Mesenchymal stem cell (in vitro differentiated cells and primary cell): ENCODE measurements around the gene HNF1B.

Experiments used
- DNase-seq: peaks from one replicate; pipeline ENCODE4 v3.0.0-alpha.2; 2013
- H2AFZ ChIP-seq: one replicate; pipeline ENCODE4 v1.6.1; 2013; ENCODE audit warnings: low read depth, mild to moderate bottlenecking, control low read depth, inconsistent platforms, low read length, moderate library complexity
- H2AK5ac ChIP-seq: 2 replicates; pipeline ENCODE4 v1.6.1; 2013; ENCODE audit warnings: low read length, moderate library complexity, mild to moderate bottlenecking, inconsistent platforms; ENCODE audit not compliant: severe bottlenecking
- H2BK120ac ChIP-seq: one replicate; pipeline ENCODE4 v1.6.1; 2013; ENCODE audit warnings: low read depth, mild to moderate bottlenecking, inconsistent platforms, low read length, moderate library complexity
- H2BK12ac ChIP-seq, 2 experiments: one replicate each; pipeline ENCODE4 v1.6.1; 2013; ENCODE audit warnings: inconsistent platforms in 2 of 2, low read length in 2 of 2, mild to moderate bottlenecking in 2 of 2, moderate library complexity in 2 of 2, control low read depth in 1 of 2
- H2BK15ac ChIP-seq: one replicate; pipeline ENCODE4 v1.6.1; 2013; ENCODE audit warnings: mild to moderate bottlenecking, low read depth, inconsistent platforms; ENCODE audit not compliant: poor library complexity, severe bottlenecking
- H2BK5ac ChIP-seq: 2 replicates; pipeline ENCODE4 v1.6.1; 2013; ENCODE audit warnings: low read depth, mild to moderate bottlenecking, low read length, control low read depth, inconsistent platforms; ENCODE audit not compliant: poor library complexity, severe bottlenecking
- H3K14ac ChIP-seq, 2 experiments: one replicate each; pipeline ENCODE4 v1.6.1; 2013; ENCODE audit warnings: inconsistent platforms in 2 of 2, low read length in 2 of 2, control low read depth in 1 of 2, mild to moderate bottlenecking in 1 of 2, moderate library complexity in 1 of 2
- H3K18ac ChIP-seq, 2 experiments: one replicate each; pipeline ENCODE4 v1.6.1; 2013; ENCODE audit warnings: inconsistent platforms in 2 of 2, low read length in 2 of 2, control low read depth in 1 of 2, low read depth in 1 of 2, mild to moderate bottlenecking in 1 of 2
- H3K23ac ChIP-seq, 2 experiments: one replicate each; pipeline ENCODE4 v1.6.1; 2013; ENCODE audit warnings: inconsistent platforms in 2 of 2, low read length in 2 of 2, mild to moderate bottlenecking in 2 of 2, moderate library complexity in 2 of 2, control low read depth in 1 of 2
- H3K27ac ChIP-seq: 2 replicates; pipeline ENCODE4 v1.5.1; 2013; ENCODE audit warnings: mild to moderate bottlenecking, moderate library complexity, low read length, control low read depth, inconsistent platforms; ENCODE audit not compliant: poor library complexity, severe bottlenecking
- H3K27me3 ChIP-seq, 2 experiments: 2 replicates each; pipeline versions ENCODE4 v1.6.1 to v1.7.0; 2013; ENCODE audit warnings: low read length in 2 of 2, mild to moderate bottlenecking in 2 of 2, moderate library complexity in 2 of 2, control low read depth in 1 of 2, inconsistent platforms in 1 of 2; ENCODE audit not compliant: control insufficient read depth in 1 of 2, insufficient read depth in 1 of 2
- H3K36me3 ChIP-seq, 2 experiments: 2 replicates each; pipeline versions ENCODE4 v1.6.1 to v1.7.0; 2013; ENCODE audit warnings: low read length in 2 of 2, control low read depth in 1 of 2, inconsistent platforms in 1 of 2, low read depth in 1 of 2, mild to moderate bottlenecking in 1 of 2; ENCODE audit not compliant: insufficient read depth in 2 of 2, control insufficient read depth in 1 of 2
- H3K4ac ChIP-seq, 2 experiments: one replicate each; pipeline ENCODE4 v1.6.1; 2013; ENCODE audit warnings: inconsistent platforms in 2 of 2, low read length in 2 of 2, mild to moderate bottlenecking in 2 of 2, moderate library complexity in 2 of 2, control low read depth in 1 of 2, low read depth in 1 of 2
- H3K4me1 ChIP-seq: 2 replicates; pipeline ENCODE4 v1.6.1; 2013; ENCODE audit warnings: low read depth, low read length, control low read depth; ENCODE audit not compliant: control insufficient read depth, insufficient read depth
- H3K4me2 ChIP-seq: 2 replicates; pipeline ENCODE4 v1.6.1; 2013; ENCODE audit warnings: low read length, mild to moderate bottlenecking, inconsistent platforms; ENCODE audit not compliant: poor library complexity, severe bottlenecking
- H3K4me3 ChIP-seq, 2 experiments: 2 replicates each; pipeline versions ENCODE4 v1.5.1 to v1.7.0; 2013; ENCODE audit warnings: low read length in 2 of 2, mild to moderate bottlenecking in 2 of 2, control low read depth in 1 of 2, low read depth in 1 of 2; ENCODE audit not compliant: insufficient read depth in 1 of 2
- H3K79me1 ChIP-seq: replicated peaks from 2 replicates; pipeline ENCODE4 v1.6.1; 2013; ENCODE audit warnings: mild to moderate bottlenecking, control low read depth, low read length, inconsistent platforms; ENCODE audit not compliant: poor library complexity, severe bottlenecking
- H3K9ac ChIP-seq: 2 replicates; pipeline ENCODE4 v1.7.0; 2013; ENCODE audit warnings: mild to moderate bottlenecking, low read length, moderate library complexity
- H3K9me3 ChIP-seq: 2 replicates; pipeline ENCODE4 v1.7.0; 2013; ENCODE audit warnings: mild to moderate bottlenecking, low read length; ENCODE audit not compliant: control insufficient read depth
- H4K8ac ChIP-seq: one replicate; pipeline ENCODE4 v1.6.1; 2013; ENCODE audit warnings: inconsistent platforms, mild to moderate bottlenecking, low read length, moderate library complexity
- H4K91ac ChIP-seq: one replicate; pipeline ENCODE4 v1.6.1; 2013; ENCODE audit warnings: mild to moderate bottlenecking, low read length, inconsistent platforms
- WGBS: methylation state at CpG from one replicate; pipeline ENCODE4 v1.1.7; 2013; ENCODE audit warnings: mixed read lengths; 5-methylcytosine and 5-hydroxymethylcytosine counted together

The HNF1B gene

DNA sequence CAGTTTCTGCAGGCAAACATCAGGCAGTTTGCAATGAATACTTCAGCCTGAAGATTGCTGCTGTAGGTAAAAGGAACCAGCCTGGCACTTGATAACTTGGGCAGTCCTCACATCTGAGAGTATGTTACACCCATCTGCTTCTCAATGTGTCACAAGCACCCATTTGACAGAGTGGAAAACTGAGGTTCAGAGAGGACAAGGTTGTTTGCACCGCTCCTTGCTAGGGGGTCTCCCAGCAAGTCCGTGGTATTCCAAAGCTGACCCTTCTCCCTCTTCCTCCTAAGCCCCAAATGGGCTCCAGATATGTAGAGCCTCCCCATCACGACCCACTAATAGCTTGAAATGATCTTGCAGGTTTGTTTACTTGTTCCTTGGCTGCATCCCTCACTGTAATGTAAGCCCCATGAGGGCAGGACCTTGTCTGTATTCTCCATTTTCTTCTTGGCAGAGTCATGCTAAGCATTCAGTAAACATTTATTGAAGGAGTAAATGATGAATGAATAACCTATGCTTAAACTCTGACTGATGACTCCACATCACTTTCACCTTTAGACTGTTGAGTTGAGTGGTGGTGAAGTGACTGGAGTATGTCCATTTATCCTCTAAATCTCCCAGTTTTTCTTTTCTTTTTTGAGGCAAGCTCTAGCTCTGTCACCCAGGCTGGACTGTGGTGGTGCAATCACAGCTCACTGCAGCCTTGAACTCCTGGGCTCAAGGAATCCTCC, 26.4 kb downstream of the HNF1B start:
- H3K27ac ChIP-seq, result peak overlapping the region; percentile 89
- peak overlapping the region; percentile 16 for H4K8ac ChIP-seq
- peaks cover 0 to 72% of the 10 kb centered on the region in 2 experiments for H3K27me3 ChIP-seq
- no peaks in the 10 kb centered on the region for H3K79me1 ChIP-seq
- H2BK12ac ChIP-seq, result no peak overlapping the region
- no peak overlapping the region for H2AK5ac ChIP-seq
- no peak overlapping the region for H3K14ac ChIP-seq
- no peak for DNase-seq
- no peak overlapping the region for H3K4me2 ChIP-seq
- H3K9me3 ChIP-seq, result no peaks in the 10 kb centered on the region
- H2BK120ac ChIP-seq, result no peak overlapping the region
- H2BK15ac ChIP-seq, result no peak overlapping the region
- H3K9ac ChIP-seq, result no peak overlapping the region
- H3K4me3 ChIP-seq, result no peak overlapping the region
- H3K18ac ChIP-seq, result no peak overlapping the region
- 85% methylated on average over 3 of the region's 3 CpGs for WGBS
- H3K4me1 ChIP-seq, result peaks cover 25% of the 10 kb centered on the region
- H3K23ac ChIP-seq, result no peak overlapping the region
- H4K91ac ChIP-seq, result peak overlapping the region; percentile 16
- H3K4ac ChIP-seq, result no peak overlapping the region
- no peak overlapping the region for H2BK5ac ChIP-seq
- H3K36me3 ChIP-seq, result peaks cover 0 to 70% of the 10 kb centered on the region in 2 experiments
- H2AFZ ChIP-seq, result no peak overlapping the region

DNA sequence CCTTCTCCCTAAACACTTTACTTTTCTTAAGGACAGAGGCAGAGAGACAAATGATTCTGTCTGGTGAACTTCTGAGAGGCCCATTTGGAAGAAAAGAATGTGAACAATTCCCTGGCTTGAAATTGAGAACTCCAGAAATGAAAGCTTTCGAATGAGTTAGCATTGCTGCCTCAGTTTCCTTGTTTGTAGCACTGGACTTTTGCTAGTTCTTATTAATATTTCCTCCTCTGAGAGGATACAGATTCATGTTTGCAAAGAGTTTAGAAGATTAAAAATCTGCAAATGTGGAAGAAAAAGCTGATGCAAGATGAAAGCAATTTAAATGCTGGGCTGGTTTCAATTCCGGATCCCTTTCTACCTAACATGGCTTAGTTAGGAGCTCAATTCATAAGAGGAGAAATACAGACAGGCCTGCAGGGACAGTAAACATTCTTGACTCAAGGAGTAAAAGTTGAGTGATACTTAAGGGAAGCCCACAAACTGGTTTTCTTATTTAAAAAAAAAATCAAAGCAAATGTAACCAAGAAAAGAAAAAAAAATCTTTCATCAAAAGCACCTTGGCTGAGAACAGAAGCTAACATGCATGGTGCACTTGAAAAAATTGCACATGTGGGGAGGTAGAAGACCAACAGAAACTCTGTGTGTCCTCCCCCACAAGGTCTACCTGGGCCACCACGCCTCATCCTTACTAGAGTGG, 27.1 kb downstream of the HNF1B start:
- DNase-seq, result no peak
- peaks cover 0 to 79% of the 10 kb centered on the region in 2 experiments for H3K27me3 ChIP-seq
- H3K79me1 ChIP-seq, result no peaks in the 10 kb centered on the region
- no peak overlapping the region for H2BK15ac ChIP-seq
- H3K14ac ChIP-seq, result no peak overlapping the region
- H2AFZ ChIP-seq, result no peak overlapping the region
- H3K27ac ChIP-seq, result peak overlapping the region; percentile 89
- H3K18ac ChIP-seq, result no peak overlapping the region
- H3K4me1 ChIP-seq, result peaks cover 25% of the 10 kb centered on the region
- no peak overlapping the region for H2BK120ac ChIP-seq
- peak overlapping the region; percentile 16 for H4K91ac ChIP-seq
- H3K23ac ChIP-seq, result no peak overlapping the region
- H3K9ac ChIP-seq, result no peak overlapping the region
- no peak overlapping the region for H2BK12ac ChIP-seq
- no peak overlapping the region for H3K4me2 ChIP-seq
- no peaks in the 10 kb centered on the region for H3K9me3 ChIP-seq
- peak overlapping the region; percentile 16 for H4K8ac ChIP-seq
- 96% methylated on average over 3 of the region's 3 CpGs for WGBS
- peak overlapping the region; percentile 20 for H2BK5ac ChIP-seq
- H3K4me3 ChIP-seq, result no peak overlapping the region
- peak overlapping the region; percentile 42 for H2AK5ac ChIP-seq
- H3K36me3 ChIP-seq, result peaks cover 0 to 69% of the 10 kb centered on the region in 2 experiments
- no peak overlapping the region for H3K4ac ChIP-seq

DNA sequence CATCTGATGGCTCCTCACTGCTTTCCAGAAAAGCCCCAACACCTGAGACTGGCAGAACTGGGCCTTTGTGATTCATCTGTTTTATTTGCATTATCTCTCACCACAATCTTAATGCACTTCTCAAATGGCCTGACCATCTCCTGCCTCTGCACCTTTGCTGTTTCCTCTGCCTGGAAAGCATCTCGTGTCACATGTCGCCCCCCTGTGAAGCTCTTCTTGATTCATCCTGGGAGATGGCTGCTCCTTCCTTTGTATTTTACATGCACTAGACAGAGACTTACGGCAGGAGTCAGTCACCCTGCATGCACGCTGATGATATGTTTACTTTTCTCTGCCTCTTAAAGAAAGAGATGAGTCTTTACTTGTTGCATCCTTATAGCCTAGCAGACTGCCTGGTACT, 30.0 kb downstream of the HNF1B start:
- H3K27me3 ChIP-seq, result peaks cover 0 to 85% of the 10 kb centered on the region in 2 experiments
- no peak overlapping the region for H2AK5ac ChIP-seq
- H2BK5ac ChIP-seq, result no peak overlapping the region
- H3K9ac ChIP-seq, result no peak overlapping the region
- H3K4me1 ChIP-seq, result peaks cover 32% of the 10 kb centered on the region
- WGBS, result 64% methylated on average over 4 of the region's 4 CpGs
- H3K4ac ChIP-seq, result no peak overlapping the region
- no peak for DNase-seq
- H3K23ac ChIP-seq, result no peak overlapping the region
- no peak overlapping the region for H4K8ac ChIP-seq
- H4K91ac ChIP-seq, result no peak overlapping the region
- H3K18ac ChIP-seq, result no peak overlapping the region
- no peak overlapping the region for H3K14ac ChIP-seq
- H3K27ac ChIP-seq, result peak overlapping the region; percentile 32
- H3K79me1 ChIP-seq, result peaks cover 2% of the 10 kb centered on the region
- no peaks in the 10 kb centered on the region for H3K9me3 ChIP-seq
- H2BK15ac ChIP-seq, result no peak overlapping the region
- peaks cover 0 to 64% of the 10 kb centered on the region in 2 experiments for H3K36me3 ChIP-seq
- H2AFZ ChIP-seq, result no peak overlapping the region
- no peak overlapping the region for H3K4me3 ChIP-seq
- H3K4me2 ChIP-seq, result no peak overlapping the region
- H2BK120ac ChIP-seq, result no peak overlapping the region
- H2BK12ac ChIP-seq, result no peak overlapping the region

DNA sequence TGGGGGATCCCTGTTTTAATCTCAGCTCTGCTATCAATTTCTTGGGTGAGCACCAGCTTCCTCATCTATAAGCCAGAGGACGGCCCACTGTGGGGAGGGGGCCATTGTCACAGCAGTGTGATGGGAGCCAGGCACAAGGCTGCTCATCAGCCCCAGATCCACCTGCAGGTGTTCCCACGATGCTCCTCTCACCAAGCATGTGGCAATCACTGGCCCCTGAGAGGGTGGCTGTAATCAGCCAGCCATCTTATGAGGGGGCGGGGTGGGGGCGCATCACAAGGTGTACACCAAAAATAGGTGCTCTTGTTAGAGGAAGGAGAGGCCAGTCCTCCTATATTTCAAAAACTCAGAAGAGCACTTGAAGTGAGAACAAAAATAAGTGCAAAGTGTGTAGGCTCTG, 31.2 kb downstream of the HNF1B start:
- no peak overlapping the region for H4K8ac ChIP-seq

More for the DNA sequence above, 31.2 kb downstream of the HNF1B start:
- no peak overlapping the region for H2AK5ac ChIP-seq
- peaks cover 37% of the 10 kb centered on the region for H3K4me1 ChIP-seq
- H2BK120ac ChIP-seq, result no peak overlapping the region
- no peak overlapping the region for H3K14ac ChIP-seq
- H3K36me3 ChIP-seq, result peaks cover 0 to 64% of the 10 kb centered on the region in 2 experiments
- H2BK5ac ChIP-seq, result no peak overlapping the region
- no peak overlapping the region for H3K4me2 ChIP-seq
- no peak overlapping the region for H3K27ac ChIP-seq
- no peak overlapping the region for H4K91ac ChIP-seq
- no peaks in the 10 kb centered on the region for H3K9me3 ChIP-seq
- H3K79me1 ChIP-seq, result peaks cover 2% of the 10 kb centered on the region
- no peak overlapping the region for H3K18ac ChIP-seq
- no peak overlapping the region for H3K4me3 ChIP-seq
- peak overlapping the region in 1 of 2 experiments; percentile 23 for H3K23ac ChIP-seq
- H3K27me3 ChIP-seq, result peaks cover 0 to 89% of the 10 kb centered on the region in 2 experiments
- WGBS, result 92% methylated on average over 4 of the region's 4 CpGs
- H2AFZ ChIP-seq, result no peak overlapping the region
- H3K9ac ChIP-seq, result no peak overlapping the region
- no peak overlapping the region for H3K4ac ChIP-seq
- H2BK15ac ChIP-seq, result no peak overlapping the region
- DNase-seq, result no peak
- H2BK12ac ChIP-seq, result no peak overlapping the region
